B cell (primary cell): Measurements from ENCODE around the gene NSD1. TPM values are rescaled to one million over a fixed set of nuclear protein-coding genes. Genes with fewer than 3 reads are reported as not detected.

ENCODE experiments used
- ATAC-seq: fragments of 200-7000 bp; cut with Tn5 transposase; one replicate; pipeline ENCODE4 v1.10.0; 2021; ENCODE audit warnings: low read depth, mild to moderate bottlenecking, moderate number of reproducible peaks, moderate library complexity
- CTCF ChIA-PET: fragments of 350-600 bp; sonication (Branson Sonifier 250); formaldehyde crosslinking; loops from one replicate; lab custom pipeline; 2021; ENCODE audit warnings: antibody characterized with exemption, inconsistent platforms; lab: Charles Lee
- POLR2A ChIA-PET: fragments of 350-600 bp; sonication (Branson Sonifier 250); formaldehyde crosslinking; loops from one replicate; lab custom pipeline; 2021; ENCODE audit warnings: antibody characterized with exemption; lab: Charles Lee
- DNase-seq: peaks from one replicate; pipeline ENCODE4 v3.0.0; 2013
- H2AFZ ChIP-seq: 2 replicates; pipeline ENCODE4 v1.6.1; 2012; ENCODE audit warnings: mild to moderate bottlenecking, low read depth, low read length; ENCODE audit not compliant: insufficient read depth, poor library complexity, severe bottlenecking
- H3K27ac ChIP-seq, 2 donors: 1 replicate in 1 of 2; 2 replicates in 1 of 2; pipeline ENCODE4 v1.5.1; 2012 to 2013; ENCODE audit warnings: low read length in 2 of 2, mild to moderate bottlenecking in 2 of 2, moderate library complexity in 1 of 2
- H3K27me3 ChIP-seq, 4 experiments: fragments of 200-600 bp in 1 of 4; sonication (generic) in 1 of 4; replicated peaks in 1 of 4; 1 replicate in 2 of 4; 2 replicates in 2 of 4; pipeline versions ENCODE4 v1.6.1 to v1.7.0; 2013 to 2016; ENCODE audit warnings: low read length in 3 of 4, mild to moderate bottlenecking in 2 of 4, mixed read lengths in 1 of 4, moderate library complexity in 1 of 4; ENCODE audit not compliant: insufficient read depth in 4 of 4, control insufficient read depth in 3 of 4; ENCODE audit errors: control extremely low read depth in 1 of 4
- H3K36me3 ChIP-seq, 2 experiments: replicated peaks in 1 of 2; 1 replicate in 1 of 2; 2 replicates in 1 of 2; pipeline versions ENCODE4 v1.6.1 to v1.7.1; 2013; ENCODE audit warnings: low read length in 1 of 2; ENCODE audit not compliant: insufficient read depth in 2 of 2, control insufficient read depth in 1 of 2; ENCODE audit errors: control extremely low read depth in 1 of 2, extremely low read depth in 1 of 2
- H3K4me1 ChIP-seq, 2 donors: fragments of 200-600 bp in 1 of 2; sonication (generic) in 1 of 2; 1 replicate in 1 of 2; 2 replicates in 1 of 2; pipeline versions ENCODE4 v1.5.1 to v1.6.1; 2013 to 2017; ENCODE audit warnings: low read length in 2 of 2; ENCODE audit not compliant: control insufficient read depth in 2 of 2, insufficient read depth in 2 of 2
- H3K4me2 ChIP-seq: replicated peaks from 2 replicates; pipeline ENCODE3; 2012; ENCODE audit warnings: mild to moderate bottlenecking, low read depth, low read length; ENCODE audit not compliant: poor library complexity, severe bottlenecking
- H3K4me3 ChIP-seq, 5 experiments: fragments of 200-600 bp in 1 of 5; sonication (generic) in 1 of 5; 1 replicate in 3 of 5; 2 replicates in 2 of 5; pipeline versions ENCODE4 v1.5.1 to v1.7.0; 2011 to 2016; ENCODE audit warnings: low read length in 4 of 5, mild to moderate bottlenecking in 4 of 5, low read depth in 2 of 5, control low read depth in 1 of 5, moderate library complexity in 1 of 5; ENCODE audit not compliant: insufficient read depth in 1 of 5; ENCODE audit errors: control extremely low read depth in 1 of 5, extremely low read depth in 1 of 5
- H3K79me2 ChIP-seq: fragments of 200-600 bp; sonication (generic); one replicate; pipeline ENCODE4 v1.6.0; 2016; ENCODE audit warnings: low read length; ENCODE audit not compliant: control insufficient read depth, insufficient read depth
- H3K9ac ChIP-seq: fragments of 200-600 bp; sonication (generic); 2 replicates; pipeline ENCODE4 v1.6.1; 2017; ENCODE audit warnings: mild to moderate bottlenecking, low read length, moderate library complexity
- H3K9me3 ChIP-seq, 3 donors: one replicate each; pipeline versions ENCODE4 v1.6.1 to v1.7.1; 2013; ENCODE audit warnings: low read length in 2 of 3; ENCODE audit not compliant: control insufficient read depth in 2 of 3, insufficient read depth in 1 of 3; ENCODE audit errors: control extremely low read depth in 1 of 3
- H4K20me1 ChIP-seq: 2 replicates; pipeline ENCODE4 v1.6.0; 2012; ENCODE audit warnings: mild to moderate bottlenecking, low read length; ENCODE audit not compliant: insufficient read depth, control insufficient read depth, poor library complexity, severe bottlenecking
- H3K27ac Mint-ChIP-seq: one replicate; pipeline ENCODE4 v1.8.0; 2021; ENCODE audit warnings: mixed read lengths
- H3K27me3 Mint-ChIP-seq: one replicate; pipeline ENCODE4 v1.8.0; 2021; ENCODE audit warnings: mixed read lengths
- H3K4me1 Mint-ChIP-seq: one replicate; pipeline ENCODE4 v1.8.0; 2021; ENCODE audit warnings: mixed read lengths
- H3K4me3 Mint-ChIP-seq: one replicate; pipeline ENCODE4 v1.8.0; 2021; ENCODE audit warnings: mixed read lengths
- H3K9me3 Mint-ChIP-seq: one replicate; pipeline ENCODE4 v1.8.0; 2022; ENCODE audit warnings: mixed read lengths; ENCODE audit not compliant: insufficient read depth
- EZH2 ChIP-seq: IDR thresholded peaks from 2 replicates; pipeline ENCODE4 v1.6.1; 2012; ENCODE audit warnings: borderline replicate concordance, low read depth, mild to moderate bottlenecking, moderate library complexity, low read length; ENCODE audit not compliant: insufficient read depth, poor library complexity, severe bottlenecking
- WGBS: methylation state at CpG from one replicate; pipeline ENCODE4 v1.1.5; 2013; ENCODE audit warnings: missing lambda C conversion rate; ENCODE audit not compliant: insufficient coverage; 5-methylcytosine and 5-hydroxymethylcytosine counted together
- intact Hi-C: fragments of 100-400 bp; cut with micrococcal nuclease; formaldehyde crosslinking; loops from one replicate; pipeline ENCODE4 v1.10.0; 2022
- polyA plus RNA-seq: library from polyadenylated mRNA; depleted of rRNA; stranded (reverse); fragments of >200 nt; gene quantifications from 2 replicates; pipeline ENCODE4 v1.2.3, GENCODE V29; 2012
- total RNA-seq, 2 donors: library from RNA; stranded (reverse); fragments of 120-200 nt in 1 of 2; gene quantifications; 1 replicate in 1 of 2; 2 replicates in 1 of 2; pipeline versions ENCODE4 v1.2.3 to v1.2.4, GENCODE V29; 2013 to 2022
- TF ChIP-seq, protein P1 (sequence below): fragments of 200-600 bp; IDR thresholded peaks from one replicate; pipeline ENCODE4 v1.8.0; 2022; ENCODE audit warnings: antibody characterized with exemption, mild to moderate bottlenecking

The NSD1 gene
- total and polyA plus RNA-seq, 2 donors (not counting 1 experiment from before 2014, with no cell fraction given) = 10.8 to 145 TPM

DNA sequence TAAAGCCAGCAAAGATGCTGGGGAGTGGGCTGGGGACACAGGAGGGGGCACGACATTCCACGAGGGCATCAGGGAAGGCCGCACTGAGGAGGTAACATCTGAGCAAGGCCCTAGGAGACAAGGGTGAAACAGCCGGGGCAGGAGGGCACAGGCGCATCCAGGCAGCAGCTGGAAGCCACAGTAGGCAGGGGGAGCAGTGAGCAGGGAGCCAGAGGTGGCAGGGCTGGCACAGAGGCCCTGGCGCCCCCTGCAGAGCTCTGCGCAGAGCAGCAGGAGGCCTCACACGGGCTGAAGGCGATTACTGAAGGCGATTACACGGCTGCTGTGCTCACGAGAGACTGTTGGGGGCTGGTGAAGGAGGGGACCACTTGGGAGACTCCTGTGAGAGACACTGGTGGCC, 202.5 kb downstream of the NSD1 start:
- Mint-ChIP-seq H3K9me3 (no peaks in the 10 kb centered on the region), H3K27ac (no peak overlapping the region), H3K4me1 (peaks cover 20% of the 10 kb centered on the region), H3K4me3 (no peak overlapping the region), H3K27me3 (no peaks in the 10 kb centered on the region)
- no peaks in the 10 kb centered on the region for H3K9me3 ChIP-seq
- no peak for TF ChIP-seq EZH2
- TF ChIP-seq, protein P1, sequence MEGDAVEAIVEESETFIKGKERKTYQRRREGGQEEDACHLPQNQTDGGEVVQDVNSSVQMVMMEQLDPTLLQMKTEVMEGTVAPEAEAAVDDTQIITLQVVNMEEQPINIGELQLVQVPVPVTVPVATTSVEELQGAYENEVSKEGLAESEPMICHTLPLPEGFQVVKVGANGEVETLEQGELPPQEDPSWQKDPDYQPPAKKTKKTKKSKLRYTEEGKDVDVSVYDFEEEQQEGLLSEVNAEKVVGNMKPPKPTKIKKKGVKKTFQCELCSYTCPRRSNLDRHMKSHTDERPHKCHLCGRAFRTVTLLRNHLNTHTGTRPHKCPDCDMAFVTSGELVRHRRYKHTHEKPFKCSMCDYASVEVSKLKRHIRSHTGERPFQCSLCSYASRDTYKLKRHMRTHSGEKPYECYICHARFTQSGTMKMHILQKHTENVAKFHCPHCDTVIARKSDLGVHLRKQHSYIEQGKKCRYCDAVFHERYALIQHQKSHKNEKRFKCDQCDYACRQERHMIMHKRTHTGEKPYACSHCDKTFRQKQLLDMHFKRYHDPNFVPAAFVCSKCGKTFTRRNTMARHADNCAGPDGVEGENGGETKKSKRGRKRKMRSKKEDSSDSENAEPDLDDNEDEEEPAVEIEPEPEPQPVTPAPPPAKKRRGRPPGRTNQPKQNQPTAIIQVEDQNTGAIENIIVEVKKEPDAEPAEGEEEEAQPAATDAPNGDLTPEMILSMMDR = peak; percentile 25
- H3K4me2 ChIP-seq = no peak overlapping the region
- POLR2A ChIA-PET = no interaction called here
- H3K4me1 ChIP-seq = peaks cover 11 to 20% of the 10 kb centered on the region in 2 donors
- intact Hi-C loops = no loop called here
- H3K9ac ChIP-seq = no peak overlapping the region
- ATAC-seq (peak; percentile 34), DNase-seq (no peak)
- H3K27ac ChIP-seq = no peak overlapping the region
- peaks cover 39% of the 10 kb centered on the region for H3K79me2 ChIP-seq
- CTCF ChIA-PET = interaction anchor here (1.1 to 1.6 kb wide), 4 partner anchors 18 to 224 kb away, joined by 3 to 5 read pairs (median 4); no protein-coding TSS in a partner anchor
- no peaks in the 10 kb centered on the region for H3K27me3 ChIP-seq
- peaks cover 42% of the 10 kb centered on the region for H4K20me1 ChIP-seq
- H2AFZ ChIP-seq = no peak overlapping the region
- 65% methylated on average over 12 of the region's 12 CpGs for WGBS
- peaks cover 0 to 85% of the 10 kb centered on the region in 2 experiments for H3K36me3 ChIP-seq
- H3K4me3 ChIP-seq = no peak overlapping the region

DNA sequence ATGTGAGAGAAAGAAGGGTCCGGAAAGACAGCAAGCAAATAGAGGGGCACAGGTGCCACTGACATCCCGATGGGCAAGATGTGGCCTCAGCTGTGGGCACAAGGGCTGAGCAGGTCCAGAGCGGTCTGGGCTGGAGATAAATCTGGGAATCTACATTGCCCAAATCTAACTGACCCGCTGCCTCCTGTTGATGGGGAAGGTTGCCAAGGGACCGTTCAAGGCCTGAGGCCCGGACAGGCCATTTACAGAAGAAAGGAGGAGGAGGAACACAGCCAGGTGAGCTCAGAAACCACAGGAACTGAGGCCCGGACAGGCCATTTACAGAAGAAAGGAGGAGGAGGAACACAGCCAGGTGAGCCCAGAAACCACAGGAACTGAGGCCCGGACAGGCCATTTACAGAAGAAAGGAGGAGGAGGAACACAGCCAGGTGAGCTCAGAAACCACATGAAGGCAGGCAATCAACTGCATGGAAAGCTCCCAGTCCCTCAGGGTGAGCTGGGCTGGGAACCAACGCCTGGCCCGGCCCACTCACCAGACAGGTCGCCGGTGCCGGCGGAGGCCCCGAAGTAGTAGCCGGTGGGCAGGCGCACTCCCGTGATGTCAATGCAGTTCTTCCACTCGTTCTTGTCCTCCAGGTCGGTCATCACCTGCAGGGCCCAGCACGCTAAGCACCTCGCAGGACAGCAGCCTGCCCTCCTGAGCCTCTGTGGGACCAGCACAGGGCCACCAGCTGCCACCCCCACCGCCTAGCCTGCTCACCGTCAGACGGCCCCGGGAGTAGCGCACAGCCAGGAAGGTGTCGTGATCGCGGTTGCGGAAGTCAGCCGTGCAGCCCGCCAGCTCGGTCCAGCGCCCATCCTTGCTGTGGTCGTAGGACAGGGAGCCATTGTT, 203.3 kb downstream of the NSD1 start:
- Histone ChIP-seq H3K9ac (no peak overlapping the region), H3K79me2 (peaks cover 46% of the 10 kb centered on the region), H4K20me1 (peaks cover 46% of the 10 kb centered on the region), H3K27me3 (no peaks in the 10 kb centered on the region), H3K4me1 (peaks cover 4 to 12% of the 10 kb centered on the region in 2 donors), H3K4me3 (no peak overlapping the region), H2AFZ (no peak overlapping the region), H3K27ac (no peak overlapping the region), H3K4me2 (no peak overlapping the region), H3K36me3 (peaks cover 0 to 86% of the 10 kb centered on the region in 2 experiments), H3K9me3 (no peaks in the 10 kb centered on the region)
- Mint-ChIP-seq H3K27ac (no peak overlapping the region), H3K9me3 (no peaks in the 10 kb centered on the region), H3K4me3 (no peak overlapping the region), H3K27me3 (no peaks in the 10 kb centered on the region), H3K4me1 (peaks cover 13% of the 10 kb centered on the region)
- POLR2A ChIA-PET = no interaction called here
- CTCF ChIA-PET = interaction anchor here (1.1 to 1.6 kb wide), 3 partner anchors 34 to 225 kb away, joined by 3 to 5 read pairs (median 3); no protein-coding TSS in a partner anchor
- no peak for TF ChIP-seq EZH2
- TF ChIP-seq, protein P1 = no peak
- DNase-seq = no peak
- no peak for ATAC-seq
- intact Hi-C loops = no loop called here
- 96% methylated on average over 32 of the region's 36 CpGs for WGBS
